Fibroblast of pulmonary artery (primary cell): ENCODE results near the gene ECM1.
A peak's percentile ranks its signal among the peaks of the same experiment; 100 is the strongest.

Experiments
- DNase-seq: peaks from one replicate; pipeline ENCODE4 v3.0.0-alpha.2; 2010; ENCODE audit warnings: low read depth
- H3K4me3 ChIP-seq: replicated peaks from 2 replicates; pipeline ENCODE4 v1.5.1; 2011; ENCODE audit warnings: low read depth, mild to moderate bottlenecking, control low read depth, low read length, moderate library complexity
- TF ChIP-seq, protein P1 (sequence below): IDR thresholded peaks from 2 replicates; pipeline ENCODE4 v1.5.1; 2011; ENCODE audit warnings: mild to moderate bottlenecking, control low read depth, low read length, inconsistent platforms; ENCODE audit errors: missing control alignments

ECM1 gene

GRCh38 chr1:150484861-150485260, 23.0 kb upstream of the ECM1 start:
- no peak overlapping the region for H3K4me3 ChIP-seq
- TF ChIP-seq, protein P1, sequence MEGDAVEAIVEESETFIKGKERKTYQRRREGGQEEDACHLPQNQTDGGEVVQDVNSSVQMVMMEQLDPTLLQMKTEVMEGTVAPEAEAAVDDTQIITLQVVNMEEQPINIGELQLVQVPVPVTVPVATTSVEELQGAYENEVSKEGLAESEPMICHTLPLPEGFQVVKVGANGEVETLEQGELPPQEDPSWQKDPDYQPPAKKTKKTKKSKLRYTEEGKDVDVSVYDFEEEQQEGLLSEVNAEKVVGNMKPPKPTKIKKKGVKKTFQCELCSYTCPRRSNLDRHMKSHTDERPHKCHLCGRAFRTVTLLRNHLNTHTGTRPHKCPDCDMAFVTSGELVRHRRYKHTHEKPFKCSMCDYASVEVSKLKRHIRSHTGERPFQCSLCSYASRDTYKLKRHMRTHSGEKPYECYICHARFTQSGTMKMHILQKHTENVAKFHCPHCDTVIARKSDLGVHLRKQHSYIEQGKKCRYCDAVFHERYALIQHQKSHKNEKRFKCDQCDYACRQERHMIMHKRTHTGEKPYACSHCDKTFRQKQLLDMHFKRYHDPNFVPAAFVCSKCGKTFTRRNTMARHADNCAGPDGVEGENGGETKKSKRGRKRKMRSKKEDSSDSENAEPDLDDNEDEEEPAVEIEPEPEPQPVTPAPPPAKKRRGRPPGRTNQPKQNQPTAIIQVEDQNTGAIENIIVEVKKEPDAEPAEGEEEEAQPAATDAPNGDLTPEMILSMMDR, result peak; percentile 38
- DNase-seq, result peak; percentile 51

- TF ChIP-seq, protein P1, result peak; percentile 9
- peak; percentile 99 for DNase-seq
- H3K4me3 ChIP-seq, result peak within 1 kb of the TSS; percentile 96
Measured at GRCh38 chr1:150486966-150487762, 20.7 kb upstream of the ECM1 start, which contains the start of gene TARS2. Gene TARS2, plus strand, starts transcription at chr1:150487419. Its CDS starts 32 bp downstream, at chr1:150487451.

- TF ChIP-seq, protein P1, result no peak
- H3K4me3 ChIP-seq, result peak overlapping the region; percentile 96
- DNase-seq, result no peak
Measured at GRCh38 chr1:150487763-150488115, 20.2 kb upstream of the ECM1 start.

- H3K4me3 ChIP-seq, result no peak overlapping the region
- TF ChIP-seq, protein P1, result no peak
- no peak for DNase-seq
Measured at GRCh38 chr1:150493175-150493574, 14.7 kb upstream of the ECM1 start.

DNA sequence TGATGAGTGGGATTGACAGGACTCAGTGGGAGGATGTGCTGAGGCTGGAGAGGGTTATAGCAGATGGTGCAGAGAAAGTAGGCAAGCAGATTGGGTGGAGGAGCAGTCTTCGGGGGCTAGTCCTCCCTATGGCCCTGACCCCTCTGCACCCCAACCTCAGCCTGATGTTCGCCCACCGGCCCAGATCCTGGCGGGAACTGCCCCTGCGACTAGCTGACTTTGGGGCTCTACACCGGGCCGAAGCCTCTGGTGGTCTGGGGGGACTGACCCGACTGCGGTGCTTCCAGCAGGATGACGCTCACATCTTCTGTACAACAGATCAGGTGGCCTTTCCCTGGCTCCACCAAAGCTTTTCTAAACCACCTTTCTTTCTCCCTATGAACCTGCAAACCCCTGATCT, 9.6 kb upstream of the ECM1 start:
- TF ChIP-seq, protein P1, result no peak
- H3K4me3 ChIP-seq, result no peak overlapping the region
- no peak for DNase-seq

GRCh38 chr1:150505431-150505830, 2.5 kb upstream of the ECM1 start:
- DNase-seq, result no peak
- TF ChIP-seq, protein P1, result no peak
- H3K4me3 ChIP-seq, result no peak overlapping the region

- H3K4me3 ChIP-seq, result no peak overlapping the region
- TF ChIP-seq, protein P1, result no peak
- DNase-seq, result no peak
Measured at GRCh38 chr1:150508982-150509381, 1.1 kb downstream of the ECM1 start.
